Adrenal gland (tissue), 12 donors: ENCODE data around the gene MRPL41. TPM values are rescaled to one million over a fixed set of nuclear protein-coding genes. Genes with fewer than 3 reads are reported as not detected.
"Not testable (repeated sequence)": the region's sequence is repeated elsewhere in the genome, so short reads cannot be mapped to it uniquely, and the experiment has no call there.

Experiments used
- DNase-seq, 7 donors: peaks; one replicate each; pipeline ENCODE4 v3.0.0-alpha.2; 2019 to 2020
- H3K27ac ChIP-seq, 5 donors: fragments of 200-600 bp; sonication (generic) in 4 of 5; 1 replicate in 3 of 5; 2 replicates in 2 of 5; pipeline versions ENCODE4 v1.5.1 to v1.8.0; 2016 to 2020; ENCODE audit warnings: mild to moderate bottlenecking in 1 of 5
- H3K27me3 ChIP-seq: fragments of 200-600 bp; 2 replicates; pipeline ENCODE4 v1.8.0; 2021
- H3K36me3 ChIP-seq, 2 donors: fragments of 200-600 bp; replicated peaks in 1 of 2; 1 replicate in 1 of 2; 2 replicates in 1 of 2; pipeline versions ENCODE4 v1.5.1 to v1.8.0; 2018 to 2022
- H3K4me1 ChIP-seq, 2 donors: fragments of 200-600 bp; replicated peaks in 1 of 2; 1 replicate in 1 of 2; 2 replicates in 1 of 2; pipeline versions ENCODE4 v1.5.1 to v1.8.0; 2018 to 2021
- H3K4me3 ChIP-seq, 4 donors: fragments of 200-600 bp; sonication (generic) in 3 of 4; one replicate each; pipeline ENCODE4 v1.5.1; 2016 to 2018
- H3K9me3 ChIP-seq, 3 donors: fragments of 200-600 bp; sonication (generic) in 1 of 3; replicated peaks in 1 of 3; 1 replicate in 2 of 3; 2 replicates in 1 of 3; pipeline versions ENCODE4 v1.5.1 to v1.8.0; 2016 to 2021
- POLR2A ChIP-seq, 2 donors: fragments of 450-650 bp; IDR thresholded peaks; one replicate each; pipeline ENCODE4 v1.6.1; 2017; ENCODE audit warnings: antibody characterized with exemption in 2 of 2, mild to moderate bottlenecking in 2 of 2, moderate library complexity in 1 of 2
- WGBS, 4 donors: extraction: QIAGEN DNeasy Blood & Tissue Kit in 2 of 4; methylation state at CpG; one replicate each; pipeline versions ENCODE4 v1.1.5 to v1.1.7; 2013 to 2017; 5-methylcytosine and 5-hydroxymethylcytosine counted together
- intact Hi-C, 2 donors: fragments of 100-400 bp; cut with DNase I; formaldehyde crosslinking; loops; one replicate each; pipeline versions ENCODE4 v1.14.1 to v1.15.0; 2022 to 2023
- polyA plus RNA-seq, 3 donors: library from polyadenylated mRNA; stranded (reverse); fragments of 200-250 nt in 2 of 3; fragments of 350-450 nt in 1 of 3; fragmentation: Illumina TruSeq in 1 of 3; extraction: RNeasy Lipid Tissue Mini Kit (QIAGEN cat#74804) in 1 of 3; gene quantifications; one replicate each; pipeline ENCODE4 v1.2.3, GENCODE V29; 2013 to 2014
- total RNA-seq, 9 donors: library from RNA; depleted of rRNA in 4 of 9; stranded (reverse); fragments of >200 nt in 4 of 9; fragments of 120-200 nt in 1 of 9; fragmentation: NEBNext Ultra II Directional in 1 of 9; extraction: Animal tissue kit (Norgen Biotek cat#: 25700) in 1 of 9; gene quantifications; one replicate each; pipeline versions ENCODE4 v1.1.0 to v1.2.4, GENCODE V29; 2013 to 2023
- TF ChIP-seq, protein P1 (sequence below), 6 experiments: fragments of 450-650 bp in 4 of 6; fragments of 200-600 bp in 2 of 6; sonication (generic) in 1 of 6; IDR thresholded peaks; 1 replicate in 5 of 6; 2 replicates in 1 of 6; pipeline versions ENCODE4 v1.5.1 to v1.8.0; 2016 to 2021; ENCODE audit warnings: antibody characterized with exemption in 6 of 6, mild to moderate bottlenecking in 2 of 6, moderate library complexity in 1 of 6
- donor health status: healthy with polysubstance abuse.
- donor health status: Bipolar disorder and iron deficiency.
- donor health status: DM: yes; HTN: yes; CAD: no.
- donor health status: DM: no; HTN: no; CAD: no.
- donor health status: DM: no; HTN: no; CAD: no.
- donor health status: DM: yes; HTN: yes; CAD: no.

Gene MRPL41
- total and polyA plus RNA-seq, 12 donors: 6.1 to 335 (median 84.6) TPM

DNA sequence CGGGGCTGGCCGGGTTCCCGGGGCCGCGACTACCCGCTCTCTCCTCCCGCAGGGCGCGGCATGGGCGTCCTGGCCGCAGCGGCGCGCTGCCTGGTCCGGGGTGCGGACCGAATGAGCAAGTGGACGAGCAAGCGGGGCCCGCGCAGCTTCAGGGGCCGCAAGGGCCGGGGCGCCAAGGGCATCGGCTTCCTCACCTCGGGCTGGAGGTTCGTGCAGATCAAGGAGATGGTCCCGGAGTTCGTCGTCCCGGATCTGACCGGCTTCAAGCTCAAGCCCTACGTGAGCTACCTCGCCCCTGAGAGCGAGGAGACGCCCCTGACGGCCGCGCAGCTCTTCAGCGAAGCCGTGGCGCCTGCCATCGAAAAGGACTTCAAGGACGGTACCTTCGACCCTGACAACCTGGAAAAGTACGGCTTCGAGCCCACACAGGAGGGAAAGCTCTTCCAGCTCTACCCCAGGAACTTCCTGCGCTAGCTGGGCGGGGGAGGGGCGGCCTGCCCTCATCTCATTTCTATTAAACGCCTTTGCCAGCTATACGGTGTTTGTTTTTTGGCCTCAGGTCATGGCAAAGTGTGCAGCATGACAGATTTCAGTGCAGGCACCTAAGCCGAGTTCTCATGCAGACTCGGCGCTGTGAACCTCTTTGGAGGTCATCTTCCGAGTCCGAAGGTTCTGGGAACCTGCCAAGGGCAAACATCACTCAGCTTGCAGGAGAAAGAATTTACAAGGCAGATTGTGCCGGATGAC, 516 bp downstream of the MRPL41 start:
- TF ChIP-seq, protein P1, sequence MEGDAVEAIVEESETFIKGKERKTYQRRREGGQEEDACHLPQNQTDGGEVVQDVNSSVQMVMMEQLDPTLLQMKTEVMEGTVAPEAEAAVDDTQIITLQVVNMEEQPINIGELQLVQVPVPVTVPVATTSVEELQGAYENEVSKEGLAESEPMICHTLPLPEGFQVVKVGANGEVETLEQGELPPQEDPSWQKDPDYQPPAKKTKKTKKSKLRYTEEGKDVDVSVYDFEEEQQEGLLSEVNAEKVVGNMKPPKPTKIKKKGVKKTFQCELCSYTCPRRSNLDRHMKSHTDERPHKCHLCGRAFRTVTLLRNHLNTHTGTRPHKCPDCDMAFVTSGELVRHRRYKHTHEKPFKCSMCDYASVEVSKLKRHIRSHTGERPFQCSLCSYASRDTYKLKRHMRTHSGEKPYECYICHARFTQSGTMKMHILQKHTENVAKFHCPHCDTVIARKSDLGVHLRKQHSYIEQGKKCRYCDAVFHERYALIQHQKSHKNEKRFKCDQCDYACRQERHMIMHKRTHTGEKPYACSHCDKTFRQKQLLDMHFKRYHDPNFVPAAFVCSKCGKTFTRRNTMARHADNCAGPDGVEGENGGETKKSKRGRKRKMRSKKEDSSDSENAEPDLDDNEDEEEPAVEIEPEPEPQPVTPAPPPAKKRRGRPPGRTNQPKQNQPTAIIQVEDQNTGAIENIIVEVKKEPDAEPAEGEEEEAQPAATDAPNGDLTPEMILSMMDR (IDR thresholded peaks at IDR 0.05): no peak
- TF ChIP-seq POLR2A (IDR thresholded peaks at IDR 0.05): no peak
- H3K4me1 ChIP-seq: peaks cover 8 to 19% of the 10 kb centered on the region in 2 donors
- peak overlapping the region; percentile 60 to 83 (median 75) for H3K4me3 ChIP-seq
- H3K27ac ChIP-seq: peak overlapping the region; percentile 63 to 95 (median 85)
- 5 to 35% (median 8%) methylated on average over 10 to 58 of the region's 58 CpGs for WGBS, 4 donors
- peak; percentile 57 to 86 (median 74) for DNase-seq
- H3K27me3 ChIP-seq: no peaks in the 10 kb centered on the region
- peaks cover 0 to 24% of the 10 kb centered on the region in 2 donors for H3K36me3 ChIP-seq
- intact Hi-C loops: no loop called here
- no peaks in the 10 kb centered on the region for H3K9me3 ChIP-seq

DNA sequence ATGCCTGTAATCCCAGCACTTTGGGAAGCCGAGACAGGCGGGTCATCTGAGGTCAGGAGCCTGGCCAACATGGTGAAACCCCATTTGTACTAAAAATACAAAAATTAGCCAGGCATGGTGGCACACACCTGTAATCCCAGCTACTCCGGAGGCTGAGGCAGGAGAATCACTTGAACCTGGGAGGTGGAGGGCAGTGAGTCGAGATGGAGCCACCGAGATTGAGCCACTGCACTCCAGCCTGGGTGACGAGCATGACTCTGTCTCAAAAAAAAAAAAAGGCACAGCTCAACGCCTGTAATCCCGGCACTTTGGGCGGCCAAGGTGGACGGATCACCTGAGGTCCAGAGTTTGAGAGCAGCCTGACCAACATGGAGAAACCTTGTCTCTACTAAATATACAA, 2.0 kb downstream of the MRPL41 start:
- H3K4me1 ChIP-seq: peaks cover 8 to 19% of the 10 kb centered on the region in 2 donors
- H3K27ac ChIP-seq, H3K9me3 ChIP-seq, DNase-seq, H3K4me3 ChIP-seq, intact Hi-C loops, H3K27me3 ChIP-seq: not testable (repeated sequence)
- peaks cover 0 to 36% of the 10 kb centered on the region in 2 donors for H3K36me3 ChIP-seq
- 78 to 93% (median 90%) methylated on average over 10 of the region's 10 CpGs for WGBS, 4 donors

DNA sequence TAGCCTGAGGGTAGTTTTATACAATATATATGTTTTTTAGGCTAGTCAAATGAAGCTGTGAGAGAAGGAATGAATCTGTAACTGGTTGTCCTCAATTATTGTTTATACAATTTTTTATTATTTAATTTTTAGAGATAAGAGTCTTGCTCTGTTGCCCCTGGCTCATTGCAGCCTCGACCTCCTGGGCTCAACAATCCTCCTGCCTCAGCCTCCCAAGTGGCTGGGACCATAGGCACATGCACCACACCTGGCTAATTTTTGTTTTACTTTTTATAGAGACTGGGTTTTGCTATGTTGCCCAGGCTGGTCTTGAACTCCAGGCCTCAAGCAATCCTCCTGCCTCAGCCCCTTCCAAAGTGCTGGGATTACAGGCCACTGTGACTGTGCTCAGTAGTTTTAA, 2.7 kb downstream of the MRPL41 start:
- 88 to 97% (median 93%) methylated on average over 1 of the region's 1 CpG for WGBS, 4 donors
- Histone ChIP-seq H3K9me3 (no peaks in the 10 kb centered on the region), H3K27ac (no peak overlapping the region), H3K27me3 (no peaks in the 10 kb centered on the region), H3K4me3 (no peak overlapping the region), H3K4me1 (peaks cover 8 to 19% of the 10 kb centered on the region in 2 donors), H3K36me3 (peaks cover 0 to 36% of the 10 kb centered on the region in 2 donors)
- intact Hi-C loops: no loop called here
- no peak for DNase-seq
- TF ChIP-seq, protein P1 (IDR thresholded peaks at IDR 0.05): no peak
- TF ChIP-seq POLR2A (IDR thresholded peaks at IDR 0.05): no peak

DNA sequence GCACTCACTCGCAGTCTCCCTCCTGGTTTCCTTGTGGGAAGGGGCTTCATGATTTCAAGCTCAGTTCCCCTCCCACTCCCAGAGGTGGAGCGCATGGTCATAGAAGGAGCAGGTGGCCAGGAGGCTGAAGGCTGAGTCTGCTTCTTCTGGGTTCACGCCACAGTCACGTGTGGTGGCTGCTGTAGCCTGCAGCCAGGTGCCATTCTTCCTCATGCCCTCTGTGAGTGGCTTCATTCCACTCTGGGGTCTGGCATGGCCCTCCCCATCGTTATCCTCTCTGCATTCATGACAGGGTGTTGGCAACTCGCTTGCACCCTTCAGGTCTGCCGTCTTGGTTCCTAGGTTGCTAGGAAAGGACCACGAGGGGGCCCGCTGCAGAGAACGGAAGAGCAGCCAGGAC, 3.5 kb downstream of the MRPL41 start:
- Histone ChIP-seq H3K36me3 (peaks cover 0 to 36% of the 10 kb centered on the region in 2 donors), H3K9me3 (no peaks in the 10 kb centered on the region), H3K27me3 (no peaks in the 10 kb centered on the region), H3K4me3 (no peak overlapping the region), H3K27ac (no peak overlapping the region), H3K4me1 (peaks cover 0 to 11% of the 10 kb centered on the region in 2 donors)
- DNase-seq: no peak
- TF ChIP-seq, protein P1 (IDR thresholded peaks at IDR 0.05): no peak
- no peak for TF ChIP-seq POLR2A (IDR thresholded peaks at IDR 0.05)
- intact Hi-C loops: no loop called here
- WGBS, 4 donors: 89 to 93% (median 91%) methylated on average over 5 to 10 of the region's 10 CpGs
